EH (cell line): Measurements from ENCODE around the gene RNASE13.

ENCODE experiments used
- DNase-seq: peaks from one replicate; pipeline ENCODE4 v3.0.0-alpha.2; 2015; ENCODE audit warnings: low read depth

Gene RNASE13

DNA sequence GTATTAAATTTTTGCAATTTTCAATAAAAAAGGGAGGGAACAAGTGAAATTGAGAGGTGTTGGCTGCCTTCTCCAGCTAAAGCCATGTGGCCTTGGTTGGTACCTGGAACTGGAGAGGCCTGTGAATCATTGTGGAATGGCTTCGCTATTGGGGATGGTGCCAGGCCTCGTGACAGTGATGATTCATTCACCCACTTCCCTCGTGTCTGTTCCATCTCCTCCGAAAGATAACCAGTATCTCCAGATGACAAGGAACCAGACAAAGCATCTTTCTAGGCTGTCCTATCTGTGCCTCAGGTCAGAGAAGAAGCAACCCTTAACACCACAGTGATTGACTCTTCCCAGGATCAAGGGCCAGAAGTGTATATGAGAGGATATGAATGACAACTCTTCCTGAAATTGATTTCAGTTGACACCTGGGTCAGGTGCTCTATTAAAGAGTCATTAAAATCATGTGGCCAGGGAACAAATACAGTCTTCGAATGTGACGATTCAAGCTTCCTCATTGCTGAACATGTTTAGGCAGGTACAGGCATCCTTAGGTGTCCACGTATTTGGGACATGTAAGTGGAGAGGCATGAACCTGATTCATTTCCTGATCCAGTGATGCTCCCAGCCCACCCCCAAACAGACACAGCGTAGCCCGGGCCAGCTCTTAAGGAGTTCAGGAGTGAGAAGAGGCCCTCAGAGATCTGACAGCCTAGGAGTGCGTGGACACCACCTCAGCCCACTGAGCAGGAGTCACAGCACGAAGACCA, 7.2 kb upstream of the RNASE13 start, which contains the start of gene RNASE7:
TSS of gene RNASE7 (plus strand) at position 687 of the 758 bp plus-strand sequence. CDS start 631 bp downstream, outside the sequence.
- peak; percentile 68 for DNase-seq

DNA sequence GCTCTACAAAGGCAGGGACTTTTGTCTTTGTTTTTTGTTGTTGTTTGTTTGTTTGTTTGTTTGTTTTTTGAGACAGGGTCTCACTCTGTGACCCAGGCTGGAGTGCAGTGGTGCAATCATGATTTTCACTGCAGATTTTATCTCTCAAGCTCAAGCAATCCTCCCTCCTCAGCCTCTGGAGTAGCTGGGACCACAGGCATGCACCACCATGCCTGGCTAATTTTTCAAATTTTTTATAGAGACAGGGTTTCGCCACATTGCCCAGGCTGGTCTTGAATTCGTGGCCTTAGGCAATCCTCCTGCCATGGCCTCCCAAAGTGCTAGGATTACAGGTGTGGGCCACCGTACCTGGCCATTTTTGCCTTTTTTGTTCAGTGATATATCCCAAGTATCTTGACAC, 6.3 kb upstream of the RNASE13 start:
- peak; percentile 57 for DNase-seq

DNA sequence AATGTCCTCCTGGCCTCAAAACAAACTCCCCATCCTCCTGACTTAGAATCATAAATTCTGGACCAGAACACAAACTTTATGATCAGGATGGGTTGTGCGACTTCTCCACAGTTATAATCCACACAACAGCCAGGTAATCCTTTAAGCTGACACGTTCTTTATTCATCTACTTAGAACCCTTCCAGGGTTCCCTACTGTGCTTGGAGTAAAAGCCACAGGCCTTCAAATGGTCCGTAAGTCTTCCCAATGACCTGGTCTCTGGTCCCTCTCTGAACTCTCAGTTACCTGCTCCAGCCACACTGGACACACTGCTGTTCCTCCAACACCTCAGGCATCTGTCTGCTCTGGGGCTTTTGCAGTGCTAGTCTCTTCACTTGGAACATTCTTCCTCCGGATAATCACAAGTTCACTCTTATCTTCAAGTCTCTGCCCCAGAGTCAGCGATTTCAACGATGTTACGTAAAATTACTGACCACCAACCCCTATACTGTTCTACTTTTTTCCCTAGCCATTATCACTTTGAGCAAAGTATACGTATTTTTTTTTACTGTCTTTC, 5.8 kb upstream of the RNASE13 start:
- DNase-seq: no peak

DNA sequence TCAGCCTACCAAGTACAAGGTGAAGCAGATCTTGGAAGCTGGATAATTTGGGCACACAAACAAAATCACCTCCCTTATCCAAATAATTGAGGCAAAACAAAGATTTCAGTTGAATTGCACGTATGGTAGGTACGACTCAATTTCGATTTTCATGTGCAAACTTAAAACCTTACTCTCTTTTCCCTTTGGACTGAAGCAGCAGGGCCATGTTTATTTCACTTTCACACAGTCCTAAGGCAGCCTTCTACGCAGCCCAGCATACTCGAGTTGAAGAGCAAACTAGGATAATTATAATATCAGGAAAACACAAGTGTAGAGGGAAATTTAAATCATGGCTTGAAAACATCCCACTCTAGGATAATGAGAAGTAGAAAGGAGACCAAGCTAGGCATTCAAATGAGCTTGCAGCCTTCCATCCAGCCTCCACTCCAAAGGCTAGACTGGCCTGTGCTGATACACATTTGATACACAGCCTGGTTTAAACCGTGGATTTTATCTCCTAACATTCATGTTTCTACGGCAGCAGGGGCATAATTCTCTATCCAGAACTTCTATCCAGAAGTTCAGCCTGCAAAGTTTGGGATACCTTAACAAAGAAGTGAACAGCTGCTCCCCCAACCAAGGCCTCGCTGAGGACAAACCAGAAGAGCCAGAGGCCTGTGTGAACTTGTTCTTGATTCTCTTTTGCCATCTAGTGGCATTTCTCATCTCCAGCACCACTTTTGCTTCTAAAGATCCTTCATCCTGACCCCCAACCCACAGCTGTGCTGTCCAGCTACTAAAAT, 5.2 kb upstream of the RNASE13 start:
- DNase-seq: peak; percentile 67

DNA sequence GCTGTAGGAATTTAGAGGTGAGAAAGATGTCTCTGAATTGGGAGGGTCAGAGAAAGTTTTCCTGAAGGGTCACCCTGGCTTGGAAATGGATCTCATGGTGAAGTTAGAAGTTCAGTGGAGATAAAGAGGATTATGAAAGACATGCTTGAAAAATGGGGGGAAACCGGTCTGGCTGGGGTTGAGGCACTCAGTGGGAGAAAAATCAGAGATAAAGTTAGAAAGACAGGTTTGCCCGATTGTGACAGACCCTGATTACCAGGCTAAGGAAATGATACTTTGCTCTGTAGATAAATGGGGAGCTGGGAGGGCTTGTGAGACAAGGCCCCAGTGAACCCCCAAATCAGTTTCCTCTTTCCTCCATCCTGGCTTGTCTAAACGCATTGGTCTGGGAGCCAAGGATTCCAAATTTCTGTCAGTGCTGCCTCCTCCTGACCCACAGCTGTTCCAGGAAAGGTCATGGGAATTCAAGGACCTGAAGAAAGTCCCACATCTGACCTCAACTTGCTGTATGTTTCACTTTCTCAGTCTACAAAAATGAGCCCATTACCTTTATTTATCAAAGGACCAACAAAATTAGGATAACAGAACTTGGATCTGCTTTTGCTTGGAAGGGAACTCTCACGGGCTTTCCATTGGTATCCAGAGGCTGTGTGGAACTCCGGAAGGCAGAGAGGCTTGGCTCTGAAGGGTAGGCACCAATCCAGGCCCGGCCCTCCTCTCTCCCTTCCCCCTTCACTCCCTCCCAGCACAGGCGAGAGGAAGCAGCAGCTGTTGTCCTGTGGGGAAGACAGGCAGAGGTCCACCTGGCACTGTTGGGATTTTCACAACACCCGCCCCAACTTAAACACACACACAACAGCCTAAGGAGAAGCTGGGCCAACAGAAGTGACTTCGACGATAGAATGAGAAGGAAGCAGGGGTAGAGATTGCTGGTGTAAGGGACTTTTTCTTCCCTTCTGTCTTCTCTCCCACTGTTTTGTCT, 4.1 kb upstream of the RNASE13 start:
- peak; percentile 66 for DNase-seq

DNA sequence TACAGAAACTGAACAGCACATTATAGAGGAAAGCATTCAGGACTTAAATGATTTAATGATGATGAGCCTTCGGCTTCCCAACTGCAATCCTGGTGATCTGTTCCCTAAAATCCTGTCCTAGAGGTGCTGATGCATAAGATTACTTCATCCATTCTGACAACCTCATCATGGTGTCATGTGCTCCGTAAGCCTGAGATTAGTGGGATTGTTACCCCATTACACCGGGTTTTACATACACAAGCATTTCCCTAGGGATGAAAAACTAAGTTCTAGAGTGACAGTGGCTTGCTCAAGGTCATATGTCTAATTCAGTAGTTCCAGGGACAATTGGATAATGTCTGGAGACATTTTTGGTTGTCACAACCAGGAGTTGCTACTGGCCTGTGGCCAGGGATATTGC, 2.5 kb upstream of the RNASE13 start:
- DNase-seq: no peak

DNA sequence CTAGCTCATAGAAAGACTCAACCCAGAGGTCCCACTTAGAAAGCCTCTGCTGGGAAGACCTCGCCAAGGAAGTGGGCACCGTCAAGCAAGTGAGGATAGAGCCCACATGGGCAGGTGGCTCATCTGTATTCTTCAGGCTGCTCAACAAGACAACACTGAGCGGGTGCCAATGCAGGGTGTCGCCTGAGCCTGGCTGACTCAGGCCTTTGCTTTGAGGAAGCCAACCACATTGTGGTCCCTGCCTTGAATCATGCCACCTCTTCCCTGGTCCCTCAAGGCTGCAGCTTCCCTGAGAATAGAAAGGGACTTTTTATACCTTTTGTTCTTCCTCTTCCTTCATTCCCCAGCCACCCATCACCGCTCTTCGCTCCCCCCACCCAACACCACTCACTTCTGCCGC, 2.1 kb upstream of the RNASE13 start:
- no peak for DNase-seq

DNA sequence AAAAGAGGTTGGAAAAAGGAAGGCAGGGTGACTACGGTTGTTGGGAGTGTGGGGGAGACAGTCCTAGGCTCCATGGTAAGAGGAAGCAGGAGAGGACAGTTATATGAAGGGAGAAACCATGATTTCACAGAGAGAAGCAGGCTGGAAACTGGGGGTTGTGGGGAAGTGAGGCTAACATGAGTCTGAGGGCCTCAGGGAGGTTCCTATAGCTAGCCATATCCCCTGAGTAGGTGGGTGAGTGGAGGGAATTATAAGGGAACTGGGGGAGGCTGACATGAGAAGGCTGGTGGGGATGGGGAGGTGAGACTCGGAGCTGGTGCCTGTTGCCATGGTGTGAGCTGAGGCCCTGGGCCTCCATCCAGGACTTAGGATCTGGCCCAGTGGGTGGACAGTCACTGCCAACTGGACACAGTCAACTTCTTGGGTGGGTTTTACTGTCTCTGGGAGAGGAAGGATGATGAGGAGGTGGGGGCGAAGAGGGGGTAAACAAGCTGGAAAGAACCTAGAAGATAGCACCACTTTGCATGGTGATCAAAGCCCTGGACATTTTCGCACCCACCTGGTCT, 1.4 kb downstream of the RNASE13 start:
- no peak for DNase-seq

DNA sequence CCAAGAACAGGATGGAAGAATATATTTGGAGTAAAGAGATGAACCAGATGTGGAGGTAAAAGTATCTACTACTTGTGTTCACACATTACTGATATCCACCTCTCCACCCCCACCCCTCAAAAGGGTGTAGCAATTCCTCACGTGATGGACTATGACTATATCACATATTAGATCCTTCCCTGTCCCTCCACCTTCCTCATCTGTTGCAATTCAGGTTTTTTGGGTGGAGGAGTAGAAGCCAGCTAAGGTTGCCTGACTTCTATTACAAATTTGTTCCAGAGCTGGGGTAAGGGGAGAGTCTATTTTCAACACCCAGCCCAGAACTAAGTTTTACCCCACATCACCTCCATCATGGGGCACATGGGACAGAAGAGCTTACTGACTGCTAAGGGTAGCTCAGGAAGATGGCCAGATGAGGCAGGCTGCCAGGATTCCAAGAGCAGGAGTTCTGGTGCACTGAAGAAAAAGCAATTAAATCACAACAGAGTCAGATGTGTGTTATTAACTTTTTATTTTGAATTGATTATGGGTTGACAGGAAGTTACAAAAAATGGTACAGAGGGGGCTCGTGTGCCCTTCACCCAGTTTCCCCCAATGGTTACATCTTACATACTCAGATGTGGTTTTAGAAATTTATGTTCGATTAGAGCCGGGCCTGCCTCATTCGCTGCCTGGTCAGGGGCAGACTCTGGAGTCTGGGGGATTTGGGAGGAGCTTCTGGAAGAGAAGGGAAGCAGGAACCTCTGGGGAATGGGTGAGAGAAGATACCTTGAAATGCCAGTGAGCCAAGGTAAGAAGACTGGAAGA, 2.1 kb downstream of the RNASE13 start:
- DNase-seq: no peak

DNA sequence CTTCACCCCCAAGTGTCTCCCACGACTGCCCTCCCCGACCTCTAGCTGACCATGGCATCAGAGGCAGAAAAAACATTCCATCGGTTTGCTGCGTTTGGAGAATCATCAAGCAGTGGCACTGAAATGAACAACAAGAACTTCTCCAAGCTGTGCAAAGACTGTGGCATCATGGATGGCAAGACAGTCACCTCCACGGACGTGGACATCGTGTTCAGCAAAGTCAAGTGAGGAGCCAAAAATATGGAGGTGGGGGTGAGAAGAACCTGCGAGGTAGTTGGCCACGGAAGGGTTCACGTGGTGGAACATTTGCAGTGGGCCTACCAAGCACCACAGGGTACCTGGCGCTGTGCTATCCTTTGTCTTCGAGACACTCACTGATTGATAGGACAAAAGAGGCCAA, 4.1 kb downstream of the RNASE13 start:
- no peak for DNase-seq

DNA sequence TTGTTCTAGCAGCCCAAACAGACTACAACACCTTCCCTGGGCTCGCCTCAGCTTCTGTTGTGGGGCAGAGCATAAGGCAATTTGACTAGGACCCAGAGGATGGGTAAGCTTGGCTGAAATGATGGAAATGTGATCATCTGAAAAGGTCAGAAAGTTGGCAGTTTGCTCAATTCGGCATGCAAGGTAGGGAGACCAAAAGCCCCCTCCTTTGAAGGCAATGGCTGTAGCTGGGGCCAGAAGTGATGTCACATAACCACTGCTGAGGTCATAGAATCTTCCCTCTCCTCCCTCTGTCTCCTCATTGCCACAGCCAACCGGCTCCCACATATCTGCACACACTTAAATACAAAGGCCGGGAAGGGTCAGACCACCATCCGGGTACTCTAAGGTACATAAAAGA, 4.7 kb downstream of the RNASE13 start, which contains the start of gene TPPP2:
TSS of gene TPPP2 (plus strand) at position 301 of the 400 bp plus-strand sequence. CDS start 365 bp downstream, outside the sequence.
- DNase-seq: no peak

DNA sequence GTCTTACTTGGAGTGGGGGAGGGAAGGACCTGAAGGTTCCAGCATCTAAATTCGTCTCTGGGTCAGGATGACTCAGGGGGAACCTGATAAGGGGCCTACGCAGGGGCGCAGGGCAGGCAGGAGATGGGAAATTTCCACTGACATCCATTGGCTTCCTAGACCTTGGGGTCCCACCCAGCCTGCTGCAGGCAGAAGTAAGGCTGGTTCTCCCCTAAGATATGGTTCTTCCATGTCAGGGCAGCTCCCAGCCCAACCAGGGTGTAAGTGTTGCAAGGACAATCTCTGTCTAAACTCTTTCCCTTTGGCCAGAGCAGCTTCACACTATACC, 7.7 kb downstream of the RNASE13 start:
- DNase-seq: no peak

DNA sequence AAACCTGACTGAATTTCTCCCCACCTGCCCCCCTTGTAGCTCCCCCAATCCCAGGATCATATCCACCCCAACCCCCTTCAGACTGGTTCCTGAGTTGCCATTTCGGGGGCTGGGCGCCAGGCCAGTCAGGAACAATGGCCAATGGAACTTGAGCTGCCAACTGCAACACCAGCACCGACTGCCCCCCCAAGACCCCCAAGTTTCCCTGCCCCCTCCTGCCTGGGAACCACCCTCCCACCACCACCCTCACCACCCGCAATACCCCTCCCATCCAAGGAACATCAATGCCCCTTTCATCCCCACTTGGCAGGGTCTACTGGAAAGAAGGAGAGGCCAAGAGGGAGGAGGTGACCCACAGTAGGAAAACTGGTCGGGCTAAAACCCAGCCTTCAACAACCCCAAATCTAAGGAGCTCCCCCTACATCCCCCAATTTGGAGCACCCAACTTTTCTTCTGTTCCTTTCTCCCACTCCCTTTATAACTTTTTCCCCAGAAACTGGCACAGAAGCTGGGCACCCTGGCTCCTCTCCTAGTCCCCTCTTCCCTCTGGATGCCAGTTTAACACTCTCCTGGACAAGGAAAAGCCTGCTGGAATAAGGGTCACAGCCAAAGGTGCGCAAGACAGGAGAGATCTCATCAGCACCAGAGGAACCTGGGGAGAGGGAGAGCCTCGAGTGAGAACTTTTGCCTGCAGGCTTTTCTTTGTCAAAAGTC, 8.2 kb downstream of the RNASE13 start:
- DNase-seq: no peak

DNA sequence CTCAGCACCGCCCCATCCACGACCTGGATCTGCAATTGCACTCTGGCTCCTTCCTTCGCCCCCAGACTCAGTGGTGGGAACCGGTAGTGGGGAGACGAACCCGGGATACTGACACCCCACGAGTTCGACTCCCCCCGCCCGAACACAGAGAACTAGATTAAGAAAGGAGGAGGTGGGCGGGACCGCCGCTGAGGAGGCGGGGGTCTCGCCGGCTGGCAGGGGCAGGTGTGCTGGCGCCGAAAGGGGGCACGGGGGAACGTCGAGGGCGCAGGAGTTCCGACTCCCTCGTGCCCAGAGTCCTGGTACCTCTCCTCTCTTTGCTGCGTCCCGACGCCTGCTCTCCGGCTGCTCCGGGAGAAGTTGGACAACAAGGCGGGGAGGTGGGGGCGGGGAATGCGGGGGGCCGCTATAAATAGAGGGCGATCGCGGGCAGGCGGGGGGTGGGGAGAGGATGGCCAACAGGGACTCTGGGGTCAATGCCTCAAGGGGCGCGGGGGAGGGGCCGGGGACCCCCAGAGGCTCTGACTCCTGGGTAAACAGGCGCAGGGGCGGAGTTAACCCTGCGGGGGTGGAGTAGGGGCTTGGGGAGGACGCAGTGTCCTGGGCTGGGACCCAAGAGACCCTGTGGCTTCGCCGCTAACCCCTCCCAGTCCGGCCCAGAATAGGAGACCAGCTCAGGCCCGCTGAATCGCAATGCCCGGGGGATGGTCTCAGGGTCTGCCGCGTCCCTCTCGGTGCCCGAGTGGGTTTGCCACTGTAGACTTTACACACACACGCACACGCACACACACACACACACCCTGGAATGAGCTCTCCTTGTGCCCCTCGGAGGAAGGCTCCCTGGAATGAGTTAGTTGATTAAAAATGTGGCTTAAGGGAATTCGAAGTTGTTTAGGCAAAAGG, 9.0 kb downstream of the RNASE13 start:
- DNase-seq: no peak

DNA sequence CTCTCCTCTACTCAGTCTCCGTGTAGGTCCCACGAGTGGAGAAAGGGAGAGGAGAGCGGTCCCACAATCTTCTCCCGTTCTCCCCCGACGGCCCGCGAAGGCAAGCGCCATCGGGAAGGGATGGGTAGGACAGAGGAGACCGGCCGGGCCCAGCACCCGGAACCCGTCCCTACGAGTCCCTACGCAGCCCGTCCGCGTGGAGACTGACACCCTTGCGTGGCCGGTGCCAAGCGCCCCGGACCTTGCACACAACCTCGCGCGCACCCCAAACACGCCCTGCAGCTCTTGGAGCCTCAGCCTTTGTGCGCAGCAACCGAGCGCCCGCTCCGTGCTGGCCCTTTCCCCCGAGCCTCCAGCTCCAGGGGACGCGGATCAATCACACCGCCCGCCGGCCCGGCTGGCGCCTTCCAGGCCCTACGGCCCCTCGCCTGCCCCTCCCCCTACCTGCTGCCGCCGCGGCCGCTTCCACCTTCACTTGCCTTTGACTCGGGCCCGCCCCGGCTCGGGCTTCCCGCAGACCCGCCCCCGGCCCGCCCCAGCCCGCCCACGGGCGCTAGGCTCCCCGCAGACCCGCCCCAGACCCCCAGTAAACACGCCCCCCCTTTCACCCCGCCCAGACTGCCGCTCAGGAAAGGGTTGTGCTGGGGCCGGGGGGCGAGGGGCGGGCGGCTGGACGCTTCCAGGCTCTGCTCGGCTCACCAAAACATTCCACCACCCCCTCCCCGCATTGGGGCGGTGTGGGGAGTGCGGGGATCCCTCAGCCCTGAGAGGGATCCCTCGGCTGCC, 9.8 kb downstream of the RNASE13 start, which contains the start of gene NDRG2:
TSS of gene NDRG2 (minus strand) at position 477 of the 786 bp plus-strand sequence. CDS start 1,746 bp downstream, outside the sequence.
- DNase-seq: no peak

DNA sequence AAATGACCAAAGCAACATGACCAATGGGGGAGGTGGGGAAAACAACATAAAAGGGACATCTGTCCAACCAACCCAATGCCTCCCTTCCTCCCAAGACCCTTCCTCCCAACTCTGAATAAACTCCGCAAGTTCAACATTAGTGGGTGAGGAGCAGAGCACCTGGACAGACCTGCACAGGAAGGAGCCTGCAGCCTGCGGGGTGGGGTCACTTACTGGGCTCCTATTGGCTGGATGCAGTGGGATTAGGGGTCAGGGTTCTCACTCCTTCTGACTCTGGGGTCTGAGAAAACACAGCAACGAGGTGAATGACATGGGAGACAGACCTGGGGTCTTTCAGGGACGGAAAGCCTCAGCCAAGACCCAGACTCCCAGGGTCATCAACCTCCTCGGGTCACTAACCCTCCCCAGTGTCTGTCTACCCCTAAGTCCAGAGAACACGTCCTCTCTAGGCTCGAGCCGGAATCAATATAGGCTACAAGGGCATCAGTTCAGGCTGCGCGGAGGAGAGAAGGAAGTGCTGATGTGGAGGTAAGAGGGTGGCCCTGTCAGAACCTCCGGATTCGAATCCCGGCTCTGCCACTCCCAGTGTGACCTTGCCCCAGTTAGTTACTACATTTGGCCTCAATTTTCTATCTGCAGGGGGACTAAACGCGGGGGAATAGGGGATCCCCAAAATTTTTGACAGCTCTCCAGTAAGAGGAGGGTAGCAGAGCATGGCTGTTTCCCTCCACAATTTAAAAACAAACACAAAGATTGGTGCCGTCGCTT, 10.6 kb downstream of the RNASE13 start:
- DNase-seq: no peak

DNA sequence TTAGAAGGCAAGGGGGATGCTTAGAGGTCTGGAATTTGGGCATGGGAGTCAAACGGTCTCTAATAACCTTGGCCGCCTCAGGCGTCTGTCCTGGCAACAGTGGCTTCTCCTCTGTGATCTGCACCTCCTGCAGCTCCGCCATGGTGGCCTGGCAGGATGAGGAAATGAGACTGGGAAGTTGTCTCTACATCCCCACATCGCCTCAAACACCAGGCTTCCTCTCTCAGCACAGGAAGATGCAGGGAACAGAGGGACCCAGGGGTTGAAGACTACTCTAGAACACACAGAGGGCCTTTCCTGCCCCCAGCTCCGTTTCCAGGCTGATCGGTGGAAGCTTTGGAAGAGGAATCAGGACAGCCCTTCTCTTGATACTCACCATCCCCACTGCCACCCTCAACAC, 11.4 kb downstream of the RNASE13 start:
- DNase-seq: no peak
